Measurements from ENCODE around the gene OPN4.
A peak's percentile ranks its signal among the peaks of the same experiment; 100 is the strongest.

Gene OPN4

DNA sequence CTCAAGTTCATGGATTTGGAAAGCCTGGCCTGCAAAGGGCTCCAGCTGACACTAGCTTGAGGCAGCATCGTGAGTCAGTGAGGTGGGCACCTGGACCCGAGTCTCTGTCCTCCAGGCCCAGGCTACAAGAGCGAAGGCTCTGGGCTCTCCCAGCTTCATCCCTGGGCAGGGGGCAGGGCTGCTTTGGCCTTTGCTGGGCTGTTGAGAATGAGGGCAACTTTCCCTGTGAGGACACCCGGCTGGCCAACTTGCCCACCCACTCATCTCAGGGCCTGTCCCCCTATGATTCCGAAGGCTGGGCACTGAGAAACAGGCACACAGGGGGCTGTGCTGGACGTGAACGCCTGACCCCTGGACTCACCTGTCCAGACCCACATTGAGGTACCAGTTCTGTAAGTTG lies 38.3 kb downstream of the OPN4 start:
- H3K4me3 ChIP-seq (ENCODE audit: low read depth, low read length): no peak overlapping the region
- DNase-seq (ENCODE audit: low read depth): no peak

- H3K4me3 ChIP-seq (ENCODE audit: low read depth, low read length): no peak overlapping the region
- DNase-seq (ENCODE audit: low read depth): no peak
These were observed 38.9 kb downstream of the OPN4 start for GRCh38 chr10:86693275-86693674.

DNA sequence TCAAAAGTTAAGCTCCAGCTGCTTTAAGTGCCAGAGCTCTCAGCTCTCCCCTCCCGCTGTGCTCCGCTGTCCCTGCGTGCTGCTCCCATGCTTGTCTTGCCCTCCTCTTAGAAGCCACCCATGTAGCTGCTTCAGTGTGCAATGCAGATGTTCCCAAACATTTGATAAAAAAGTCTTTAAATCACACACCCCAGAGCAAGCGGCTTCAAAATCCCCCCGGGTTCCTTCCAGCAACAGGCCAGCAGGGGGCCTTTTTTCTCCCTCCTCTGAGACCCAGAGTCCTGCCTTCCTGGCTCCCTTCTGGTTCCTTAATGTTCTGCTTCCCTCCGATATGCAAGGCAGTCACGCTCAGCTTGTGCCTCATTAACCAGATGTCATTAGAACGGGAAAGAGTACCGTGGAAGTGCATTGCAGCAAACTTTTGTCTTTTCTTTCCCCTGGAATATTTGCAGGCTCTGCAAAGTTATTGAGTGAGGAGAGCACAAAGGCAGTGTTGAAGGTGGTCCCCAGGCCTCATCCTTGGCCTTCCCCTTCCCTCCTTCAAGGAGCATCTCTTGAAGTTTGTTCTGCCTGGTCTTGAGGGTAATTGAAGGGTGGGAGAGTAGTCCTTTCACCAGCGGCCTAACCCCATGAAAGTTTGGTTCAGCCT lies 39.5 kb downstream of the OPN4 start:
- no peak overlapping the region for H3K4me3 ChIP-seq (ENCODE audit: low read depth, low read length)
- no peak for DNase-seq (ENCODE audit: low read depth)

GRCh38 chr10:86698207-86698940 lies 44.0 kb downstream of the OPN4 start:
- H3K4me3 ChIP-seq (ENCODE audit: low read depth, low read length): no peak overlapping the region
- no peak for DNase-seq (ENCODE audit: low read depth)

DNA sequence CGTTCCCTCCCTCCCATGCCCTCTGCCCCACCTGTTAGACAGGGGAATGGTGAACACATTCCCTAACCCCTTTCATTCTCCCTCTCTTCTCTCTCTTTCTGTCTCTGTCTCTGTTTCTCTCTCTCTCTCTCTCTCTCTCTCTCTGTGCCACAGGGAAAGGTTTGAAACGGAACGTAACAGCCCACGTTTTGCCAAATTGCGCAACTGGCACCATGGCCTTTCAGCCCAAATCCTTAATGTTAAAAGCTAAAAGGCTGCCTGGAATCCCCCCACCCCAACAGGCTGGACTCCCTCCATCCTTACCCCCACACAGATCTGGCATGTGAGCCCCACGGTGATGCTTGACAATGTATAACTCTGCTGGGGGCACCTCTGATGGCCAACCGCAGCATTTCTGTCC lies 44.8 kb downstream of the OPN4 start:
- no peak overlapping the region for H3K4me3 ChIP-seq (ENCODE audit: low read depth, low read length)
- no peak for DNase-seq (ENCODE audit: low read depth)

DNA sequence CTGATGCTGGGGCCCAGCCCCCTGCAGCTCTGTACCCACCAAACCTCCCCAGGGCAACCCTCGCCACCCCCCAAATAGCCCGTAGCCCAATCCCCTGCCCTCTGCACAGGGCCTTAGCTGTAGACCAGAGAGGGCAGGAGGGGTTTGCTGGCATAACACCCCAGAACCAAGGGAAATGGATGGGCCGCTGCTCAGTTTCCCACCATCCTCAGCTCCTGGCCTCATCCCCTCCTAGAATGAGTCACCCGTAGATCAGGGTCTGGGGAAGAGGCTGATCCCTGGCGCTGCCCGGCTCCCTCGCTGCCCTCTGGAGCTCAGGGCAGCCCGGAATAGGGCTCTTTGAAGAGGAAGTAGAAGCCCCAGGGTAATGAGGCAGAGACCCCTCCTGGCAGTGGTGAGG lies 45.2 kb downstream of the OPN4 start:
- DNase-seq (ENCODE audit: low read depth): no peak
- H3K4me3 ChIP-seq (ENCODE audit: low read depth, low read length): no peak overlapping the region

GRCh38 chr10:86699991-86700840 lies 45.9 kb downstream of the OPN4 start:
- DNase-seq (ENCODE audit: low read depth): no peak
- H3K4me3 ChIP-seq (ENCODE audit: low read depth, low read length): no peak overlapping the region

DNA sequence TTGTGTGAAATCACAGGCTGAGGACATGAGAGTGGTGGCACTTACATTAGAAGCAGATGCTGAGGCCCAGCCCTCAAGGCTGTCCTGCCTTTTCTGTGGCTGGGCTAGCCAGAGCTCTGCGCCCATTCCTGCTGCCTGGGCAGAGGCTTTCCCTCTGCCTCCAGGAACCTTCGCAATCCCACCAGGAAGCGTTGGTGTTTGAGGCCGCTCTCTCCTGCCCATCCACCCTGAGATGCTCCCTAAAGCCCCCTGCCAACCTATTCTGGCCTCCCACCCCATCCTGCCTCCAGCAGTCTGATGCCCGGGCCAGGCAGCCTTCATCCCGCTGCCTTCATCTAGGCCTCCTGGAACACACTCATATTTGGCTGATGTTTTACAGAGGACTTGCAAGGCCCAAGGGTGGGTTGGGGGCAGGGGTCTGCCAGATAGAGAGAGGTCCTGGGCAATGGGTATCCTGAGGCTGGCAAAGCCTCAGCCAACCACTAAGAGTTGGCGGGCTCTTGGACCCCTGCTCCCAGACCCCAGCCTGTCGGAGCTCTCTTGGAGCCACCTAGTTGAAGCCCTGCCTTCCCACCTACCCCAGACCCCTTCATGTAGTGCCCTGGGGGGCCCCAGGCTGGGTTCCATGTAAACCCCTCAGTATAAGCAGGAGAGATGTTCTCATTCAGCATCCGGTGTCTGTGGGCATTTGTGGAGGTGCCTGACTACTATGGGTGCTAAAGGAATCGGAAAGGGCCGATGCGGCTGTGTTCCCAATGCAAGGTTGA lies 46.7 kb downstream of the OPN4 start:
- DNase-seq (ENCODE audit: low read depth): no peak
- H3K4me3 ChIP-seq (ENCODE audit: low read depth, low read length): no peak overlapping the region

DNA sequence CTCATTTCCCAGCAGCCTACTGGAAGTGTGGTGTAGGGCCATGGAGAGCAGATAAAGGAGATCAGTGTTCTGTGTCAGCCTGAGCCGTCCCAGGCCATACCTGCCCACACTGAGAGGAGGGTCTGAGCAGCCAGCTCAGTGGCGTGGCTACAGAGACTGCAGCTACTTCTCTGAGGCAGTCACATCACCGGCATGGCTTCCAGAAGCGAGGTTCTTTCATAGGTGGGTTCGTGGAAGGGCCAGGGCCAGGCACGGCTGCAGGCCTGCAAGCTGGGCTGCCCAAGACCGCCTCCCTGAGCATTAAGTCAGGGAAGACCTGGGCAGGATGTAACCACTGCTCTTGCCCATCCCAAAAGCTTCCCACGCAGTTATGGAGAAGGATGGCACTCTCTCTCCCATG lies 48.8 kb downstream of the OPN4 start:
- DNase-seq (ENCODE audit: low read depth): no peak
- H3K4me3 ChIP-seq (ENCODE audit: low read depth, low read length): no peak overlapping the region

DNA sequence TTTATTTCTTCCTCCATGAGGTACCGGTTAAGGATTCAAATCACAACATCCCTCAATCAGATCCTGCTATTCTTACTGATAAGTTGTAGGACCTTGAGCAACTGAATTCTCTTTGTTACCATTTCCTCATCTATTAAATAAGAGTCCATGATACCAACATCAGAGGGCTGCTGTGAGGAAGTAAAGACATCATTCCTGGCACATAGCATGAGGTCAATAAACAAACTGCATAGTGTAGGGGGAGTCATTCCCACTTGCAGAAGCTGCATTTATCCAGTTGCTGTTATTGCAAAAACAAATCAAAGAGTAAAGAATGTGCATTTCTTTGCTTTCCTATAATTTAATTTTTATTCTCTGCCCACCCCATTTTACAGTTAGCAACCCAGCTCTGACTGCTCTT lies 50.8 kb downstream of the OPN4 start:
- no peak overlapping the region for H3K4me3 ChIP-seq (ENCODE audit: low read depth, low read length)
- no peak for DNase-seq (ENCODE audit: low read depth)

DNA sequence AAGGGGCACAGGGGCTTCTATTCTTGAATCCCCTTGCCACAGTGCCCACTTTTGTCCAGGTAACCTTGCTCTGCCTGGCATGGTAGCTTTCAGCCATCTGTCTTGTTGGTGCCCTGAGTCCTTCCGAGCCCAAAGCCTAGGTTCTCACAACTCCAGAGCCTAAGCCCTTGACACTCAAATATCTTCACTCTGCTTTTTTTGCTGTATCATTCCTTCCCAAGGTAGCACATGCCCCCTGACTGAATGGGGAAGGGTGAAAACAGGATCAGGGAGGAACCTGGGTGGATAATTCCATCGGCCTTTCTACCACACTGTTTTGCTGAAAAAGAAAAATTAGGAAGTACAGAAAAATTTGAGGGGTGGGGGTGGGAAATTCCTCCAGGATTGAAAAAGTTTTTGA lies 51.6 kb downstream of the OPN4 start:
- no peak for DNase-seq (ENCODE audit: low read depth)
- H3K4me3 ChIP-seq (ENCODE audit: low read depth, low read length): no peak overlapping the region

DNA sequence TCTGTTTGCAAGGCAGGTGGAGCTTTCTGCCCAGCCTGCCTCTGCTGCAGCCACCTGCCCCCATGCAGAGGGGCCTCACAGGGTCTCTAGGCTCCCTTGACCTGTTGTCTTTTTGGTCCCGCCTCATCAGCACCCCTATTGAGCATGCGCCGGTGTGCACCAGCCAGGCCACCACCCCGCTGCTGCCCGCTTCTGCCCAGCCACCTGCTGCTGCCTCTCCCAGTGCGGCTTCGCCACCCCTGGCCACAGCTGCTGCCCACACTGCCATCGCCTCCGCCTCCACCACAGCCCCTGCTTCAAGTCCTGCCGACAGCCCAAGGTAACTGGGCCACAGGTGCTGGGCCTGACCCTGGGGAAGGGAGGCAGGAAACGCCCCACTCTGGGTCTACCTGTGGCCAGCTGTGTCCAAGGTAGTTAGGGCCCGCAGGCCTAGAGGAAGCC lies 52.1 kb downstream of the OPN4 start:
- H3K4me3 ChIP-seq (ENCODE audit: low read depth, low read length): no peak overlapping the region
- no peak for DNase-seq (ENCODE audit: low read depth)

GRCh38 chr10:86706977-86707376 lies 52.6 kb downstream of the OPN4 start:
- DNase-seq (ENCODE audit: low read depth): no peak
- no peak overlapping the region for H3K4me3 ChIP-seq (ENCODE audit: low read depth, low read length)

- no peak for DNase-seq (ENCODE audit: low read depth)
- no peak overlapping the region for H3K4me3 ChIP-seq (ENCODE audit: low read depth, low read length)
These were observed 53.2 kb downstream of the OPN4 start for GRCh38 chr10:86707505-86707904.

DNA sequence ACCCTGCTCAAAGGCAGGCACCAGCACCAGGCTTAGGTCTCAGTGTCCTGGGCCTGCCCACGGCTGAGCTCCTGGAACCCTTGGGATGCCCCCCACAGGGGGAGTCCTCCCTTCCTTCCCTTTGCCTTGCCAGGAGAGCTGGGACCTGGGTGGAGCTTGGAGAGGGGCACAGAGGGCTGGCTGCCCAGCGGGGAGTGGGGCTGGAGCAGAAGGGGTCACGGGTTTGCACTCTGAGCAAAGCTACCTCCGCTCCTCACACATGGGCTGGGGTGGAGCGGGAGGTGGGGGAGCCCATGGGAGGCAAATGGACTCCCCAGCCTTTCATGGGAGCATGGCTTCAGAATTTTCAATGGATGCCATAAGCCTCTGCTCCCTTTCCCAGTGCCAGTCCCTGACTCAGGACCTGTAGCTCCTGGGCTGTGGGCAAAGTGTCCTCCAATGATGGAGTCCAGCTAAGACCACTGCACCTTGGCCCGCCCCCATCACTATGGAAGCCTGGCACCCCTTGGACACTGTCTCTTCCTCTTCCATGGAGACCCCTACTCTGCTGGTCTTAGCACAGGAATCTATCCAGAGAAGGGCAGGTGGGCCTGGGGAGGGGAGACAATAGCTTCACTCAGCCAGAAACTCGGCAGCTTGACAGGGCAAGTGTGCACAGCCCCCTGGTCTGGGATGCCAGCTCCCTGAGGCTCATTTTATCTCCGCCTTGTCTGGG lies 53.9 kb downstream of the OPN4 start:
- DNase-seq (ENCODE audit: low read depth): no peak
- H3K4me3 ChIP-seq (ENCODE audit: low read depth, low read length): no peak overlapping the region

- H3K4me3 ChIP-seq (ENCODE audit: low read depth, low read length): no peak overlapping the region
- DNase-seq (ENCODE audit: low read depth): no peak
These were observed 54.5 kb downstream of the OPN4 start for GRCh38 chr10:86708783-86709380.

DNA sequence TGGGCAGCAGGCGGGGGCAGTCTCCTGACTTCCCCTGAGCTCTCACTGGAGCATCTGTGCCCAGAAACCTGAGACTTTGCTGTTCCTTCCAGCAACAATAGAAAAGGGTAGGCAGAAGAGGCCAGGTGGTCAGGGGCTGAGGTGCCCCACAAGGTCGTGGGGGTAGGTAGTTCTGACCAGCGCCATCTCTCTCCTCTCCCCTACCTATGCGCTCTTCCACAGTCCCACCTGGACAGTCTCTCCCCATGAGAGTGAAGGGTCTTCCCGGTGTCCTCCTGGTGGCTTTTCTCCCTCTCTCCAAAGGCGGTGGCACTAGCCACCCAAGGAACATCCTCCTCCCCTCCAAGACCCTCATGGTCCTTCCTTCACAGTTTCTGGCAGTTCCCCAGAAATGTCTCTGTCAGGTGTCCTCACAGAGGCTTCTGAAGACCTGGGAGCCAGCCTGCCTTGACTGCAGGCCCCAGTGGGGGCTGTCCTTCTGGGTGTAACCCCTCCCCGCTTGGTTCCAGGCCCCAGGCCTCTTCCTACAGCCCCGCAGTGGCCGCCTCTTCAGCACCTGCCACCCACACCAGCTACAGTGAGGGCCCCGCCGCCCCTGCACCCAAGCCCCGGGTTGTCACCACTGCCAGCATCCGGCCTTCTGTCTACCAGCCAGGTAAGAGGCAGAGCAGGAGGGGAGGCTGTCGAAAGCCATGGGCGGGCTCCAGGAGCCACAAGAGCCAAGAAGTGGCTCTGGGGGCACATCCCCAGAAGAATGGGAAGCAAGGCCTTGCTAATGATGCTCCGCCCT lies 55.2 kb downstream of the OPN4 start:
- no peak overlapping the region for H3K4me3 ChIP-seq (ENCODE audit: low read depth, low read length)
- no peak for DNase-seq (ENCODE audit: low read depth)

GRCh38 chr10:86710987-86711512 lies 56.7 kb downstream of the OPN4 start:
- peak; percentile 63 for DNase-seq (ENCODE audit: low read depth)
- H3K4me3 ChIP-seq (ENCODE audit: low read depth, low read length): peak overlapping the region; percentile 58
